ENCODE measurements around the gene RAB31.
"Not testable (repeated sequence)": the region's sequence is repeated elsewhere in the genome, so short reads cannot be mapped to it uniquely, and the experiment has no call there.

The RAB31 gene

DNA sequence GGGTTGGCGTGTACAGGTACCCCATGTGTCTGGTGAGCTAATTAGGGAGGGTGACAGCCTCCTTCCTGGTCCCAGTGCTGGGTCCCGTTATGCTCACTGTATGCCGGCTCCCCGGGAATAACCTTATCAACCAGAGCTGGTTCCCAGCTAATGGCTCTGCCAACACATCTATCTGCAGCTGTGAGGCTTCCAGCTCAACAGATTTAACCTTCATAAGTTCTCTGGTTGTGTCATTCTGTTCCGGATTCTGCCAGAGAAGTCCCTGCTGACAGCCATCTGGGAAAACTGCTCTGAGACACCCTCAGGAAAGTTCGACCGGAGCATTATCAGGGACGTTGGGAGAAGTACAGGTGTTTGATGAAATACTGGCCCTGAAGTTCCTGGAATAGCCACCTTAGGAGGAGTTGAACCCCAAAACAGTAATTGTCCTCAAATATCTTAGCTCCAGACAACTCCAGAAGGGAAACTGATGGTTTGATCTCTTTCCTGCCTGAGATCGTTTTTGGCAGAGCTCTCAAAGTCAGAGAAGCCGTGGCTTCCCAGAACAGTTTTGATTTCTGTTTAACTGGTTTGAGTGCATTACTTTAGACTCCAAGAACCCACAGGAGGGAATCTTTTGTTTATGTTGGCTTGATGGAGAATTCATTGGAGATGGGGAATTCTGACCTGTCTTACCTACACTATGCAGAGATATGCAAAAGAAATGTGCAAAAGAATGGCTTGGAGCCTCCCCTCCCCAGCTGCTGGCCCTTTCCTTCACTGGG is 138.2 kb downstream of the RAB31 start:
- no peak for DNase-seq

- no peak for DNase-seq
Observed at GRCh38 chr18:9848170-9848879, 140.2 kb downstream of the RAB31 start.

- peak; percentile 90 for DNase-seq
Observed at GRCh38 chr18:9849407-9850283, 141.5 kb downstream of the RAB31 start.

GRCh38 chr18:9850309-9850708 is 142.2 kb downstream of the RAB31 start:
- no peak for DNase-seq

- peak; percentile 62 for DNase-seq
Observed at GRCh38 chr18:9851511-9851910, 143.4 kb downstream of the RAB31 start.

GRCh38 chr18:9852266-9853081 is 144.4 kb downstream of the RAB31 start:
- DNase-seq: no peak

GRCh38 chr18:9854801-9855676 is 146.9 kb downstream of the RAB31 start:
- no peak for DNase-seq

DNA sequence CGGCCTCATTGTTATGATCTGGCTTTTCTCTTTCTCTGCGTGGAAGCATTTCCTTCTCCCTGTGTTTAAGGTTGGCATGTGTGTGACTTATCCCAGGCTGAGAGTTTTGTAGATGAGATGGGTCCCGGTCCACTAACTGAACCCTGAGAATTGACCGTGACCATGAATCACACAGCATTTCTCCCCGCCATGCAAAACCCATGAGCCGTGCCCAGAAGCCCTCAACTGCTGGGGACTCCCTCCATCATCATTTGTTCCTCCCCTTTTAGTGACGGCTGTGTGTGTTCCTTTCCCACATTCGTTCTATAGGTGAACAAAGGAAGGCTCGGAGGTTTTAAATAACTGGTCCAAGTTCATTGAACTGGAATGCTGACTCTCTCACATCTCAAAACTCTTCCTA is 147.6 kb downstream of the RAB31 start:
- DNase-seq: no peak

DNA sequence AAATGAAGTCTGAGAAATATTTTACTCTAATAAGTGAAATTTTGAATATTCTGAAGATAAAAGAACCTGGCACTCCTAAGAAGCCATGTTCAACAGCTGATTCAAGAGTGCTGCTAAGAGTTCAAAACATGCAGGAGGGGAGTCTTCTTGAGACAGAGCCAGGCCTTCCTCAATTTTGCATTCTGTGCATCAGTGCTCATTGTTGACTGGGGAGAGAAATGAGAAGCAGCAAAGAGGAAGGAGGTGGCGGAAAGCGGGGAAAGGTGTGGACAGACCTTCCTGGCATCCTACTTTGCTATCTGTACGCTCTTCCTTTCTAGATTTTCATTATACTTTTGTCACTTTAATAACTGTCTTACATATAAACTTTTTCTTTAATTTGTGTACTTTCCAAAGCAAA is 148.0 kb downstream of the RAB31 start:
- DNase-seq: no peak

- DNase-seq: not testable (repeated sequence)
Observed at GRCh38 chr18:9857479-9857998, 149.4 kb downstream of the RAB31 start.

DNA sequence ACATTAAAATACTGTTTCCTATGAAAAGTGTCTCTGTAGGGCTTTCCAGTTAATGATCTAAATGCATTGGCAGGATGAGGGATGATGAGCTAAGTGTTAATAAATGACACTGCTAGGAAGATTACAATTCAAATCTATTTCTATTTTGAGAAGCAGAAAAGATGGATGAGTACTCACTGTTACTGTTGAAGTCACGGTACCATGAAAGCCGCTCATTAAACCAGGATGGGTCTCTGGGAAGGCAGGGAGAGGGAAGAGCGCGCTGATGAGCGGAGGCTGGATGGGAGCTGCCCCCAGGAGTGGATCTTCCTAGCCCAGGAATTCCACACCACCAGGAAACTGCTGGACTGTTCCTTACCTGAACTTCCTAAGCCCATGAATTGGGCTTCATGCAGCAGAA is 150.5 kb downstream of the RAB31 start:
- DNase-seq: no peak

GRCh38 chr18:9859232-9859631 is 151.1 kb downstream of the RAB31 start:
- DNase-seq: no peak

DNA sequence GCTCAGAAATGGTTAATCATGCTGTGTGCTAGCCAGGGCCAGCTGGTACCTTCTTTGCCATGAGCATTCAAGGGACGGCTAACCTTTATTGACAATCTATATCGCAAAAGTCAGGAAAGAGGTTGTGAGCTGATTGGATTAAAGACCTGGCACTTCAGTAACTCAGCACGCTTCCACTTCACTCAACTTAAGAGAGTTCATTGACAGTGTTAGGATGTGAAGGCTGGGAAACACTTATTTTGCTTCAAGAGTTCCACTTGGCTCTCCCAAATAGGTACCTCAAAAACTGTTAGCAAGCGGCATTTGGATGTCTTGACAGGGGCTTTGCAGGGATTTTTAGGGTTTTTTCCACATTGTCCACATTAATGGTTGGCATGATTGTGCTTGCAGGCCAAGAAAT is 152.6 kb downstream of the RAB31 start:
- no peak for DNase-seq

GRCh38 chr18:9861157-9861556 is 153.1 kb downstream of the RAB31 start:
- DNase-seq: no peak

- DNase-seq: no peak
Observed at GRCh38 chr18:9861933-9862332, 153.8 kb downstream of the RAB31 start.

DNA sequence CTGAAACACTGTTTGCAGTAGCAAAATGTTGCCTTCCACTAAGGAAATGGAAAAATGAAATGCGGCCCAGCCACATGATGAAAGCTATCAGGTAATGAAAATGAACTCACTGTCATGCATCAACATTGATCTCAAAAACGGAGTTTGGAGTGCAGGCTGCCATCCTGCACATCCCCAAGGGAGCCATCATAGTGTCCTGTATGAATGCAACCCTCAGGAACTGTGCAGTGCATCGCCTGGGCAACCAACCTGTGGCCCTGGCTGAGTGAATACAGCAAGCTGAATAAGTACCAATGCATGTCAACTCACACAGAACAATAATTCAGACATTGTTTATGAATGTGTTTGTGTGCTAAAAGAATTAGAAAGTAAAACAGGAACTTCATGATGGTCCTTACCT is 154.6 kb downstream of the RAB31 start:
- no peak for DNase-seq

- DNase-seq: no peak
Observed at GRCh38 chr18:9863282-9863681, 155.2 kb downstream of the RAB31 start.

- no peak for DNase-seq
Observed at GRCh38 chr18:9865764-9866490, 157.8 kb downstream of the RAB31 start.

- DNase-seq: no peak
Observed at GRCh38 chr18:9866627-9867026, 158.5 kb downstream of the RAB31 start.

- no peak for DNase-seq
Observed at GRCh38 chr18:9867071-9867594, 159.0 kb downstream of the RAB31 start.
